ENCODE measurements around the gene PAM16.
"Not testable (repeated sequence)": the region's sequence is repeated elsewhere in the genome, so short reads cannot be mapped to it uniquely, and the experiment has no call there.

The PAM16 gene

GRCh38 chr16:4347765-4348509 is 3.2 kb downstream of the PAM16 start:
- Histone ChIP-seq H3K9me3 (ENCODE audit: control insufficient read depth, insufficient read depth, low read length) (peaks cover 4% of the 10 kb centered on the region), H3K36me3 (ENCODE audit: control insufficient read depth, insufficient read depth, low read length) (peaks cover 29% of the 10 kb centered on the region), H3K27ac (ENCODE audit: low read depth, low read length) (no peak overlapping the region), H3K27me3 (ENCODE audit: control insufficient read depth, insufficient read depth, low read length) (no peaks in the 10 kb centered on the region), H3K4me3 (ENCODE audit: low read depth, low read length) (no peak overlapping the region), H3K9ac (ENCODE audit: low read depth, low read length) (no peak overlapping the region), H3K4me1 (ENCODE audit: control insufficient read depth, insufficient read depth, low read length) (no peaks in the 10 kb centered on the region)

DNA sequence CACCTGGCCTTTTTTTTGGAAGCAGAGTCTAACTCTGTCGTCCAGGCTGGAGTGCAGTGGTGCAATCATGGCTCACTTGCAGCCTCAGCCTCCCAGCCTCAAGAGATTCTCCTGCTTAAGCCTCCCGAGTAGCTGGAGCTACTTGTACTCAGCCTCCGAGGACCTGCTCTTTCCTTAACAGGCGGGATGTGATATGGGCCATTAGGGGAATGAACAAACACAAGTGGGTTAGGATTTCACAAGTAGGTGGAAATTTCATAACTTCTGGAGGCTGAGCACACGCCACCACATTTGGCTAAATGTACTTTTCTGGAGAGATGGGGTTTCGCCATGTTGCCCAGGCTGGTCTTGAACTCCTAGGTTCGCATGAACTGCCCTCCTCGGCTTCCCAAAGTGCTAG is 4.1 kb downstream of the PAM16 start:
- Histone ChIP-seq H3K27me3 (ENCODE audit: control insufficient read depth, insufficient read depth, low read length) (no peaks in the 10 kb centered on the region), H3K36me3 (ENCODE audit: control insufficient read depth, insufficient read depth, low read length) (peaks cover 29% of the 10 kb centered on the region), H3K4me3 (ENCODE audit: low read depth, low read length) (no peak overlapping the region), H3K9ac (ENCODE audit: low read depth, low read length) (no peak overlapping the region), H3K27ac (ENCODE audit: low read depth, low read length) (no peak overlapping the region), H3K4me1 (ENCODE audit: control insufficient read depth, insufficient read depth, low read length) (no peaks in the 10 kb centered on the region), H3K9me3 (ENCODE audit: control insufficient read depth, insufficient read depth, low read length) (peaks cover 4% of the 10 kb centered on the region)

GRCh38 chr16:4345836-4346781 is 5.0 kb downstream of the PAM16 start:
- no peak overlapping the region for H3K27ac ChIP-seq (ENCODE audit: low read depth, low read length)
- H3K27me3 ChIP-seq (ENCODE audit: control insufficient read depth, insufficient read depth, low read length), result no peaks in the 10 kb centered on the region
- H3K4me1 ChIP-seq (ENCODE audit: control insufficient read depth, insufficient read depth, low read length), result no peaks in the 10 kb centered on the region
- H3K9me3 ChIP-seq (ENCODE audit: control insufficient read depth, insufficient read depth, low read length), result peaks cover 4% of the 10 kb centered on the region
- H3K9ac ChIP-seq (ENCODE audit: low read depth, low read length), result no peak overlapping the region
- H3K4me3 ChIP-seq (ENCODE audit: low read depth, low read length), result no peak overlapping the region
- peaks cover 37% of the 10 kb centered on the region for H3K36me3 ChIP-seq (ENCODE audit: control insufficient read depth, insufficient read depth, low read length)

GRCh38 chr16:4344983-4345835 is 5.9 kb downstream of the PAM16 start:
- Histone ChIP-seq H3K4me3 (ENCODE audit: low read depth, low read length) (no peak overlapping the region), H3K27ac (ENCODE audit: low read depth, low read length) (no peak overlapping the region), H3K36me3 (ENCODE audit: control insufficient read depth, insufficient read depth, low read length) (peaks cover 46% of the 10 kb centered on the region)

DNA sequence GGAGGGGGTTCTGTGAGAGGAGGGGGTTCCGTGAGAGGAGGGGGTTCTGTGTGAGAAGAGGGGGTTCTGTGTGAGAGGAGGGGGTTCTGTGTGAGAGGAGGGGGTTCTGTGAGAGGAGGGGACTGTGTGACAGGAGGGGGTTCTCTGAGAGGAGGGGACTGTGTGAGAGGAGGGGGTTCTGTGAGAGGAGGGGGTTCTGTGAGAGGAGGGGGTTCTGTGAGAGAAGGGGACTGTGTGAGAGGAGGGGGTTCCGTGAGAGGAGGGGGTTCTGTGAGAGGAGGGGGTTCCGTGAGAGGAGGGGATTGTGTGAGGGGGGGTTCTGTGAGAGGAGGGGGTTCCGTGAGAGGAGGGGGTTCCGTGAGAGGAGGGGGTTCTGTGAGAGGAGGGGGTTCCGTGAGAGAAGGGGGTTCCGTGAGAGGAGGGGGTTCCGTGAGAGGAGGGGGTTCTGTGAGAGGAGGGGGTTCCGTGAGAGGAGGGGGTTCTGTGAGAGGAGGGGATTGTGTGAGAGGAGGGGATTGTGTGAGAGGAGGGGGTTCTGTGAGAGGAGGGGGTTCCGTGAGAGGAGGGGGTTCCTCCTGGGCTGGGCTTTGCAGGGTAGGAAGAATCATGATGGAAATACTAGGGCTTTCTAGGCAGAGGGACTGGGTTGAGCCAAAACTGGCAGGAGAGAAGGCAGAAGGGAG is 6.7 kb downstream of the PAM16 start:
- not testable (repeated sequence) for H3K4me3 ChIP-seq (ENCODE audit: low read depth, low read length); H3K27ac ChIP-seq (ENCODE audit: low read depth, low read length); H3K9me3 ChIP-seq (ENCODE audit: control insufficient read depth, insufficient read depth, low read length); H3K4me1 ChIP-seq (ENCODE audit: control insufficient read depth, insufficient read depth, low read length); H3K9ac ChIP-seq (ENCODE audit: low read depth, low read length); H3K27me3 ChIP-seq (ENCODE audit: control insufficient read depth, insufficient read depth, low read length)
- peaks cover 49% of the 10 kb centered on the region for H3K36me3 ChIP-seq (ENCODE audit: control insufficient read depth, insufficient read depth, low read length)

More at GRCh38 chr16:4344983-4345835, 5.9 kb downstream of the PAM16 start:
- Histone ChIP-seq H3K9me3 (ENCODE audit: control insufficient read depth, insufficient read depth, low read length) (peaks cover 4% of the 10 kb centered on the region), H3K9ac (ENCODE audit: low read depth, low read length) (no peak overlapping the region), H3K27me3 (ENCODE audit: control insufficient read depth, insufficient read depth, low read length) (no peaks in the 10 kb centered on the region), H3K4me1 (ENCODE audit: control insufficient read depth, insufficient read depth, low read length) (no peaks in the 10 kb centered on the region)

DNA sequence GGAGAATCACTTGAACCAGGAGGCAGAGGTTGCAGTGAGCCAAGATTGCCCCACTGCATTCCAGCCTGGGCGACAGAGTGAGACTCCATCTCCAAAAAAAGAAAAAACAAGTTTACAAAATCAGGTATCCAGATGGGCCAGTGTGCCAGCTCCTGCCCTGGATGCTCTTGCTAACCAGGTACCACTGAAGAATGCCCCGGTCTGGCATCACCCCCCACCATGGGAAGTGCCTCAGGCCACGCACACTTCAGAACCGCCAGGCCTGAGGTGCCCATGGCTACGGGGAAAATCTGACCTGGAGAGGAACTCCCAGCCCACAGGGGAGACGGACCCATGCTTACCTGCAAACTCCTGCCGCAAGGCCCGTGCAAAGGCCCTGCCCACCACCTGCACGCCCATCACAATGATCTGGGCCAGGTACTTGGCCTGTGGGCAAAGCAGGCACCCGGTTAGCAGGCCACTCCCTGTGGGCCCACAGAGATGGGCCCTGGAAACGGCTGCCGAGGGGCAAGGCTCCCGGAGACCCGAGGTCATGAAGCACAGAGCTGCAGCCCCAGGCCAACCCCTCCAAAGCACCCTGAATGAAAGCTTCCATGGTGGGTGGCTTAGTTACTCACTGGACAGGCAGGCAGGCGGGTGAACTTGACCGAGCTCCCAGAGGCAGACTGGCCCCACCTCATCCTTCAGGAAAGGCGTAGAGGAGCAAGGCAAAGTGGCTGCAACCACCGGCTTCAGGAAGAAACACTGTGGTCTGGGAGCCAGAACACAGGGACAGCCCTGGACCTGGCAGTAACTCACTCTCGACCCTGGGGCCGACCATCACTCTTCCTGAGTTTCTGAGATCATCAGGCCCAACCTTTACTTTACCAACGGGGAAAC is 8.0 kb downstream of the PAM16 start:
- Histone ChIP-seq H3K9me3 (ENCODE audit: control insufficient read depth, insufficient read depth, low read length) (peaks cover 4% of the 10 kb centered on the region), H3K4me1 (ENCODE audit: control insufficient read depth, insufficient read depth, low read length) (no peaks in the 10 kb centered on the region), H3K36me3 (ENCODE audit: control insufficient read depth, insufficient read depth, low read length) (peaks cover 49% of the 10 kb centered on the region), H3K27me3 (ENCODE audit: control insufficient read depth, insufficient read depth, low read length) (no peaks in the 10 kb centered on the region), H3K4me3 (ENCODE audit: low read depth, low read length) (no peak overlapping the region), H3K9ac (ENCODE audit: low read depth, low read length) (no peak overlapping the region), H3K27ac (ENCODE audit: low read depth, low read length) (no peak overlapping the region)

GRCh38 chr16:4341250-4341649 is 9.9 kb downstream of the PAM16 start:
- Histone ChIP-seq H3K36me3 (ENCODE audit: control insufficient read depth, insufficient read depth, low read length) (peaks cover 55% of the 10 kb centered on the region), H3K27ac (ENCODE audit: low read depth, low read length) (no peak overlapping the region), H3K4me1 (ENCODE audit: control insufficient read depth, insufficient read depth, low read length) (no peaks in the 10 kb centered on the region), H3K9me3 (ENCODE audit: control insufficient read depth, insufficient read depth, low read length) (peaks cover 4% of the 10 kb centered on the region), H3K4me3 (ENCODE audit: low read depth, low read length) (no peak overlapping the region), H3K27me3 (ENCODE audit: control insufficient read depth, insufficient read depth, low read length) (no peaks in the 10 kb centered on the region), H3K9ac (ENCODE audit: low read depth, low read length) (no peak overlapping the region)

GRCh38 chr16:4340443-4340842 is 10.7 kb downstream of the PAM16 start:
- peaks cover 54% of the 10 kb centered on the region for H3K36me3 ChIP-seq (ENCODE audit: control insufficient read depth, insufficient read depth, low read length)
- H3K4me1 ChIP-seq (ENCODE audit: control insufficient read depth, insufficient read depth, low read length), result no peaks in the 10 kb centered on the region
- H3K9me3 ChIP-seq (ENCODE audit: control insufficient read depth, insufficient read depth, low read length), result peaks cover 4% of the 10 kb centered on the region
- H3K27me3 ChIP-seq (ENCODE audit: control insufficient read depth, insufficient read depth, low read length), result no peaks in the 10 kb centered on the region
- no peak overlapping the region for H3K9ac ChIP-seq (ENCODE audit: low read depth, low read length)
- no peak overlapping the region for H3K27ac ChIP-seq (ENCODE audit: low read depth, low read length)
- H3K4me3 ChIP-seq (ENCODE audit: low read depth, low read length), result no peak overlapping the region

DNA sequence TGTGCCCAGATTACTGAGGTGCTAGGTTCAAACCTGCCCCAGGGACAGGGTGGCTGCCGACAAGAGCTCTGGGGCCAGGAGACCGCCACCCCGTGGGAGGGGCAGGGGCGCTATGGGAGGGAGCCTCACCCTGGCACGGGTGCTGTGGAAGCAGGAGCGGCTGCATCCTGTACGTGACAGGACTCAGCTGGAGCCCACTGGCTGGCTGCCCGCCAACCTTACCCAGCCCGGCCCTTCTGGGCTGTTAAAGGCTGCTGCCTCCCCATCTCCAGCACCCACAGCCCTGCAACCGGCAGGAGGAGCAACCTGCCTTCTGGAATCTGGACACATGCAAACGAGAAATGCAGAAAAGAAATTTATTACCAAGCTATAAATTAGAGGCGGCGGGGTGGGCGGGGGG is 11.2 kb downstream of the PAM16 start:
- Histone ChIP-seq H3K9ac (ENCODE audit: low read depth, low read length) (no peak overlapping the region), H3K36me3 (ENCODE audit: control insufficient read depth, insufficient read depth, low read length) (peaks cover 58% of the 10 kb centered on the region), H3K27ac (ENCODE audit: low read depth, low read length) (no peak overlapping the region), H3K4me1 (ENCODE audit: control insufficient read depth, insufficient read depth, low read length) (no peaks in the 10 kb centered on the region), H3K4me3 (ENCODE audit: low read depth, low read length) (no peak overlapping the region), H3K27me3 (ENCODE audit: control insufficient read depth, insufficient read depth, low read length) (no peaks in the 10 kb centered on the region), H3K9me3 (ENCODE audit: control insufficient read depth, insufficient read depth, low read length) (peaks cover 2% of the 10 kb centered on the region)
